HepG2 (cell line): Measurements from ENCODE around the gene MTHFSD. TPM values are rescaled to one million over a fixed set of nuclear protein-coding genes. Genes with fewer than 3 reads are reported as not detected.

Experiments used
- ATAC-seq: fragments of 200-7000 bp; cut with Tn5 transposase; 3 replicates; pipeline ENCODE4 v1.9.1; 2020; ENCODE audit warnings: mild to moderate bottlenecking, moderate library complexity
- BruUV-seq: library from RNA; stranded (reverse); fragments of 400-500 nt; replicated peaks from 2 replicates; lab custom pipeline; 2021; lab: Mats Ljungman, UMichigan
- CTCF ChIA-PET: fragments of 300-600 bp; formaldehyde crosslinking; extraction: SDS; loops from one replicate; lab custom pipeline; 2021; ENCODE audit warnings: low total read pairs, inconsistent platforms, low intra/inter-chr PET ratio; lab: Yijun Ruan, JAX
- POLR2A ChIA-PET: fragments of 350-600 bp; sonication (Branson Sonifier 250); formaldehyde crosslinking; loops from one replicate; lab custom pipeline; 2020; ENCODE audit warnings: antibody characterized with exemption, inconsistent platforms; lab: Yijun Ruan, JAX
- DNase-seq: peaks from one replicate; pipeline ENCODE4 v3.0.0-alpha.2; 2015; ENCODE audit warnings: low spot score
- FAIRE-seq: peaks from 3 replicates; lab custom pipeline; 2011; peaks lifted over from hg19 to GRCh38; lab: Jason Lieb, UNC
- H2AFZ ChIP-seq: one replicate; pipeline ENCODE4 v1.6.1; 2011; ENCODE audit warnings: low read length, inconsistent platforms
- H3K27ac ChIP-seq: fragments of 300-600 bp; 3 replicates; pipeline ENCODE4 v1.8.0; 2011; ENCODE audit warnings: mixed run types, mild to moderate bottlenecking, mixed read lengths, low read length, inconsistent platforms; ENCODE audit not compliant: insufficient read depth; ENCODE audit errors: extremely low read length
- H3K27me3 ChIP-seq, 2 experiments: fragments of 200-600 bp in 1 of 2; 2 replicates in 1 of 2; 3 replicates in 1 of 2; pipeline versions ENCODE4 v1.6.0 to v1.8.0; 2011; ENCODE audit warnings: low read length in 2 of 2, mild to moderate bottlenecking in 2 of 2, moderate library complexity in 2 of 2, inconsistent platforms in 1 of 2; ENCODE audit not compliant: insufficient read depth in 2 of 2, control insufficient read depth in 1 of 2
- H3K36me3 ChIP-seq, 2 experiments: fragments of 200-600 bp in 1 of 2; replicated peaks in 1 of 2; 2 replicates in 1 of 2; 3 replicates in 1 of 2; pipeline versions ENCODE4 v1.5.1 to v1.8.0; 2011; ENCODE audit warnings: low read length in 2 of 2, inconsistent platforms in 1 of 2; ENCODE audit not compliant: insufficient read depth in 2 of 2, control insufficient read depth in 1 of 2
- H3K4me1 ChIP-seq: 2 replicates; pipeline ENCODE4 v1.5.1; 2012; ENCODE audit warnings: low read length, inconsistent platforms; ENCODE audit not compliant: insufficient read depth
- H3K4me2 ChIP-seq: 2 replicates; pipeline ENCODE4 v1.6.0; 2011; ENCODE audit warnings: low read depth, low read length, inconsistent platforms
- H3K4me3 ChIP-seq, 3 experiments: fragments of 200-600 bp in 1 of 3; sonication (generic), shearing (Covaris generic) in 1 of 3; replicated peaks in 1 of 3; 2 replicates each; pipeline ENCODE4 v1.5.1; 2011 to 2016; ENCODE audit warnings: low read length in 3 of 3, inconsistent platforms in 2 of 3, low read depth in 2 of 3, mild to moderate bottlenecking in 2 of 3, control low read depth in 1 of 3, mixed read lengths in 1 of 3; ENCODE audit not compliant: insufficient read depth in 1 of 3
- H3K79me2 ChIP-seq: one replicate; pipeline ENCODE4 v1.6.1; 2011; ENCODE audit warnings: low read length, inconsistent platforms; ENCODE audit not compliant: insufficient read depth
- H3K9ac ChIP-seq: 2 replicates; pipeline ENCODE4 v1.6.0; 2011; ENCODE audit warnings: mild to moderate bottlenecking, low read depth, low read length, inconsistent platforms; ENCODE audit not compliant: insufficient read depth
- H3K9me3 ChIP-seq: 2 replicates; pipeline ENCODE4 v1.5.1; 2012; ENCODE audit warnings: mild to moderate bottlenecking, low read length
- H4K20me1 ChIP-seq: 2 replicates; pipeline ENCODE4 v1.6.0; 2011; ENCODE audit warnings: inconsistent platforms, mild to moderate bottlenecking, low read length, moderate library complexity; ENCODE audit not compliant: insufficient read depth
- ETV5 ChIP-seq: IDR thresholded peaks from 2 replicates; pipeline ENCODE4 v1.6.1; 2018; ENCODE audit warnings: missing biosample characterization, missing genetic modification reagents, inconsistent platforms, borderline replicate concordance
- KLF6 ChIP-seq: IDR thresholded peaks from 2 replicates; pipeline ENCODE4 v1.8.0; 2016; ENCODE audit warnings: missing biosample characterization, missing genetic modification reagents
- MED8 ChIP-seq: sonication (generic); formaldehyde crosslinking; IDR thresholded peaks from 2 replicates; pipeline ENCODE4 v1.8.1; 2023; ENCODE audit warnings: mild to moderate bottlenecking, missing genetic modification reagents; ENCODE audit not compliant: insufficient replicate concordance
- NAIF1 ChIP-seq: sonication (generic); formaldehyde crosslinking; IDR thresholded peaks from 2 replicates; pipeline ENCODE4 v1.5.0; 2020; ENCODE audit warnings: mild to moderate bottlenecking, missing genetic modification reagents, borderline replicate concordance
- NFE2 ChIP-seq: sonication (generic); formaldehyde crosslinking; IDR thresholded peaks from 2 replicates; pipeline ENCODE4 v1.4.0; 2020; ENCODE audit warnings: missing genetic modification reagents
- PHF21A ChIP-seq: sonication (generic); formaldehyde crosslinking; IDR thresholded peaks from 2 replicates; pipeline ENCODE4 v1.5.0; 2020; ENCODE audit warnings: mild to moderate bottlenecking, missing genetic modification reagents
- RFX5 ChIP-seq: IDR thresholded peaks from 2 replicates; pipeline ENCODE4 v1.6.1; 2011; ENCODE audit warnings: low read depth, low read length, improper control_type of control experiment
- SIX1 ChIP-seq: sonication (generic); formaldehyde crosslinking; IDR thresholded peaks from 2 replicates; pipeline ENCODE4 v1.4.0; 2020; ENCODE audit warnings: missing genetic modification reagents, borderline replicate concordance
- TCF7 ChIP-seq: sonication (generic); IDR thresholded peaks from 2 replicates; pipeline ENCODE4 v1.6.1; 2016; ENCODE audit warnings: antibody characterized with exemption, low read depth
- TOE1 ChIP-seq: sonication (generic); formaldehyde crosslinking; IDR thresholded peaks from 2 replicates; pipeline ENCODE4 v1.4.0; 2020; ENCODE audit warnings: mild to moderate bottlenecking, missing genetic modification reagents
- ZBTB7A ChIP-seq: sonication (generic); formaldehyde crosslinking; IDR thresholded peaks from 2 replicates; pipeline ENCODE4 v1.8.0; 2022; ENCODE audit warnings: mild to moderate bottlenecking, missing genetic modification reagents
- ZNF138 ChIP-seq: sonication (generic); formaldehyde crosslinking; IDR thresholded peaks from 2 replicates; pipeline ENCODE4 v1.5.0; 2020; ENCODE audit warnings: mild to moderate bottlenecking, low read depth, missing genetic modification reagents
- ZNF232 ChIP-seq: sonication (generic); formaldehyde crosslinking; IDR thresholded peaks from 2 replicates; pipeline ENCODE4 v1.4.0; 2020; ENCODE audit warnings: missing genetic modification reagents, borderline replicate concordance
- ZNF3 ChIP-seq: IDR thresholded peaks from 2 replicates; pipeline ENCODE4 v1.7.0; 2017; ENCODE audit warnings: inconsistent platforms
- ZNF629 ChIP-seq: sonication (generic); formaldehyde crosslinking; conservative IDR thresholded peaks from 2 replicates; pipeline ENCODE4 v1.5.0; 2020; ENCODE audit warnings: missing genetic modification reagents
- WGBS: methylation state at CpG from one replicate; pipeline ENCODE4 v1.1.6; 2017; ENCODE audit warnings: low lambda C conversion rate; 5-methylcytosine and 5-hydroxymethylcytosine counted together
- in situ Hi-C: cut with HindIII; loops from 2 replicates; pipeline ENCODE4 v1.10.0; 2017; ENCODE audit warnings: low pct_unique_long_range_greater_than_20kb; ENCODE audit not compliant: extremely low pct_ligation_motif_present
- intact Hi-C: fragments of 100-400 bp; cut with micrococcal nuclease; formaldehyde crosslinking; loops from one replicate; pipeline ENCODE4 v1.10.0; 2022; ENCODE audit not compliant: unreplicated experiment
- polyA plus RNA-seq, 8 experiments: library from polyadenylated mRNA; depleted of rRNA in 3 of 8; stranded (reverse) in 7 of 8; unstranded in 1 of 8; fragments of >200 nt; fragmentation: Illumina TruSeq in 4 of 8; extraction: Trizol in 4 of 8; gene quantifications; 2 replicates each; pipeline versions ENCODE4 v1.2.1 to v1.2.3, GENCODE V29; 2011 to 2016; ENCODE audit warnings: low read depth in 4 of 8, missing spikeins in 1 of 8, mixed read lengths in 1 of 8; ENCODE audit not compliant: insufficient read depth in 1 of 8
- total RNA-seq, 5 experiments: library from RNA; depleted of rRNA; stranded (reverse); fragments of >200 nt; fragmentation: Illumina TruSeq; extraction: Trizol; gene quantifications; 2 replicates each; pipeline ENCODE4 v1.2.3, GENCODE V29; 2016; ENCODE audit warnings: low read depth in 1 of 5
- TF ChIP-seq, protein P1 (sequence below): sonication (generic); formaldehyde crosslinking; IDR thresholded peaks from 2 replicates; pipeline ENCODE4 v1.5.0; 2020; ENCODE audit warnings: missing genetic modification reagents, mild to moderate bottlenecking, borderline replicate concordance
- TF ChIP-seq, protein P2 (sequence below): sonication (generic); formaldehyde crosslinking; IDR thresholded peaks from 2 replicates; pipeline ENCODE4 v1.5.1; 2020; ENCODE audit warnings: mild to moderate bottlenecking, moderate library complexity, missing genetic modification reagents

The MTHFSD gene
- total and polyA plus RNA-seq, 2 of the 13 experiments (the other 11 are each of a cell fraction or from before 2014, with no cell fraction given): 14.2 to 16.3 TPM

DNA sequence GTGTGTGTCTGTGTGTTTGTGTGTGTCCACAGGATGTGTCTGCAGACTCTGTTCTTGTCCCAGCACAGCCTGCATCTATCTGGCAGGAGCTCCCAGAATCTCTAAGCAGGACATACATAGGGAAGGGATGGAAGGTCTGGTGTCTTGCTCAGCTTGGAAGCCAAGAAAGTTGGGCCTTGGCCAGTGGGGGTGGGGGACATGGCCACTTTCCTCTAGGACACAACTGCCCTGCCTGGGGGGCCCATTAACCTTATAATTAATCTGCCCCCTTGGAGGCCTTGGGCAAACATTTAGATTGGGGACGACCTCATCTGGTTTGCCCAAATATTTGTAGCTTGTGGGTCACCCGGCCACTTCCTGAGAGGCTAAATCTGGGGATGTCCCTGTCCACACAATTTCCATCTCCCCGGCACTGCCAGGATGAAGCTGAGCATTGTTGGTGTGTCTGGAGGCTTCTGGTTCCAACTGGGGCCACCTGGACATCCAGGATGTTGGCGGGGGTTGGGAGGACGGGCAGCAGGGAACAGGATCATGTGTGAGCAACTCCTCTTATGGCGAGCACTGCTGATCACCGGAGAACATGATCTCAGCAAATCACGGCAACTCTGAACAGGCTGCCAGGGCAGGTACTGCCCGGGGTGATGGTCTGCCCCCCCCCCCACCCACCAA is 61.9 kb downstream of the MTHFSD start:
- in situ Hi-C loops (no loop called here), intact Hi-C loops (no loop called here)
- Histone ChIP-seq H3K4me2 (no peak overlapping the region), H3K9me3 (no peaks in the 10 kb centered on the region), H3K36me3 (no peaks in the 10 kb centered on the region), H3K9ac (no peak overlapping the region), H2AFZ (no peak overlapping the region), H3K4me1 (no peaks in the 10 kb centered on the region), H3K4me3 (no peak overlapping the region), H3K79me2 (no peaks in the 10 kb centered on the region), H3K27ac (no peak overlapping the region), H4K20me1 (no peaks in the 10 kb centered on the region; the same call in 1 of the 2 replicates), H3K27me3 (peaks cover 17 to 85% of the 10 kb centered on the region in 2 experiments)
- FAIRE-seq (no peak), ATAC-seq (no peak), DNase-seq (no peak)
- ChIA-PET POLR2A (no interaction called here), CTCF (no interaction called here)
- TF ChIP-seq ZNF629 (CRISPR knock-in tag) (no peak), NFE2 (no peak)
- WGBS: 4% methylated on average over 4 of the region's 9 CpGs
- BruUV-seq: no TSS peak

DNA sequence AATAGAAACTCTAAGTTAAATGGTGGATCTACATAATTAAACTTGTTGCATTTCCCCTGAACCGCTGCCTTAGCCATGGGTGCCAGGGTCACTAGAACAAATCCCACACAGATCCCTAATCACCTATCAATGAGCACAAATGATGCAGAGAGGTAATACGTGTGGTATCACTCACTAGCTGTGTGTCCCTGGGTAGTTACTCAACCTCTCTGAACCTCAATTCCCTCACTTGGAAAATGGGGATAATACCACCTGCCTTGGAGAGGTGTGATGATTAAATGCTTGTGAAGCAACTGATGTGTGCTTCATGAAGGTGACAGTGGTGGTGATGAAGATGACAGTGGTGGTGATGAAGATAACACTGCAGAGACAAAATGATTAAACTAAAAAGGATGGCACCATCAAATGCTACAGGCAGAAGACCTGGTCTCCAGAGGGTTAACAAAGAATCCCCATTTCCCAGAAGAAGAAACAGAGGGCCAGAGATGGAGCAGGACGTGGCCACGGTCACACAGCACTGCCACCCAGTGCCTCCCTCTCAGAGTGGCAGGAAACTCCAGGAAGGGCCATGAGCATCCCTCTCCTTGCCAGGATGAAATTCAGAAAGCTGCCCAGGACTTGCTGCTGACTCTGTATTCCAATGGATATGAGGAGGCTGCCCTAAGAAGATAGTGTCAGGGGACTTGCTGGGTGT is 62.6 kb downstream of the MTHFSD start:
- POLR2A ChIA-PET: no interaction called here
- Histone ChIP-seq H3K27me3 (peaks cover 17 to 88% of the 10 kb centered on the region in 2 experiments), H3K36me3 (no peaks in the 10 kb centered on the region), H3K4me3 (no peak overlapping the region), H3K79me2 (no peaks in the 10 kb centered on the region), H3K9ac (no peak overlapping the region), H4K20me1 (no peaks in the 10 kb centered on the region; the same call in 1 of the 2 replicates), H3K4me2 (no peak overlapping the region), H3K27ac (no peak overlapping the region), H2AFZ (no peak overlapping the region), H3K9me3 (no peaks in the 10 kb centered on the region), H3K4me1 (no peaks in the 10 kb centered on the region)
- WGBS: 0% methylated on average over 4 of the region's 4 CpGs
- CTCF ChIA-PET: no interaction called here
- no peak for FAIRE-seq
- no TSS peak for BruUV-seq
- no peak for DNase-seq
- intact Hi-C loops: no loop called here
- in situ Hi-C loops: no loop called here
- no peak for ATAC-seq
- TF ChIP-seq MED8 (no peak), TOE1 (CRISPR knock-in tag) (no peak), TCF7 (no peak), KLF6 (no peak), ZBTB7A (CRISPR knock-in tag) (no peak), ZNF629 (CRISPR knock-in tag) (no peak), RFX5 (no peak), NAIF1 (no peak), ETV5 (CRISPR knock-in tag) (no peak), SIX1 (CRISPR knock-in tag) (no peak), ZNF3 (CRISPR knock-in tag) (no peak), ZNF138 (CRISPR knock-in tag) (no peak), ZNF232 (no peak), PHF21A (CRISPR knock-in tag) (no peak)
- TF ChIP-seq, protein P1, sequence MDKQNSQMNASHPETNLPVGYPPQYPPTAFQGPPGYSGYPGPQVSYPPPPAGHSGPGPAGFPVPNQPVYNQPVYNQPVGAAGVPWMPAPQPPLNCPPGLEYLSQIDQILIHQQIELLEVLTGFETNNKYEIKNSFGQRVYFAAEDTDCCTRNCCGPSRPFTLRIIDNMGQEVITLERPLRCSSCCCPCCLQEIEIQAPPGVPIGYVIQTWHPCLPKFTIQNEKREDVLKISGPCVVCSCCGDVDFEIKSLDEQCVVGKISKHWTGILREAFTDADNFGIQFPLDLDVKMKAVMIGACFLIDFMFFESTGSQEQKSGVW (CRISPR knock-in tag): no peak
- TF ChIP-seq, protein P2, sequence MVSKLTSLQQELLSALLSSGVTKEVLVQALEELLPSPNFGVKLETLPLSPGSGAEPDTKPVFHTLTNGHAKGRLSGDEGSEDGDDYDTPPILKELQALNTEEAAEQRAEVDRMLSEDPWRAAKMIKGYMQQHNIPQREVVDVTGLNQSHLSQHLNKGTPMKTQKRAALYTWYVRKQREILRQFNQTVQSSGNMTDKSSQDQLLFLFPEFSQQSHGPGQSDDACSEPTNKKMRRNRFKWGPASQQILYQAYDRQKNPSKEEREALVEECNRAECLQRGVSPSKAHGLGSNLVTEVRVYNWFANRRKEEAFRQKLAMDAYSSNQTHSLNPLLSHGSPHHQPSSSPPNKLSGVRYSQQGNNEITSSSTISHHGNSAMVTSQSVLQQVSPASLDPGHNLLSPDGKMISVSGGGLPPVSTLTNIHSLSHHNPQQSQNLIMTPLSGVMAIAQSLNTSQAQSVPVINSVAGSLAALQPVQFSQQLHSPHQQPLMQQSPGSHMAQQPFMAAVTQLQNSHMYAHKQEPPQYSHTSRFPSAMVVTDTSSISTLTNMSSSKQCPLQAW (CRISPR knock-in tag): no peak
